ENCODE data around the gene PIK3R2. TPM values are rescaled to one million over a fixed set of nuclear protein-coding genes. Genes with fewer than 3 reads are reported as not detected.
"Not testable (repeated sequence)": the region's sequence is repeated elsewhere in the genome, so short reads cannot be mapped to it uniquely, and the experiment has no call there.

Gene PIK3R2
- total RNA-seq (2014; rRNA removed; shearing (Covaris generic)), result 11.3 and 11.7 TPM in 2 replicates

- peak; percentile 97 for DNase-seq (ENCODE audit: low read depth)
These were observed at the start of gene PIK3R2 for GRCh38 chr19:18152817-18153555. TSS of gene PIK3R2 (plus strand) at chr19:18153163. CDS start at chr19:18155880, 2,717 bp downstream.

GRCh38 chr19:18104793-18105131 is 48.2 kb upstream of the PIK3R2 start:
- no peak for DNase-seq (ENCODE audit: low read depth)

GRCh38 chr19:18105259-18105658 is 47.7 kb upstream of the PIK3R2 start:
- DNase-seq (ENCODE audit: low read depth), result not testable (repeated sequence)

- DNase-seq (ENCODE audit: low read depth), result no peak
These were observed 45.7 kb upstream of the PIK3R2 start for GRCh38 chr19:18107235-18107634.

- DNase-seq (ENCODE audit: low read depth), result no peak
These were observed 44.1 kb upstream of the PIK3R2 start for GRCh38 chr19:18108897-18109296.

- DNase-seq (ENCODE audit: low read depth), result no peak
These were observed 43.6 kb upstream of the PIK3R2 start for GRCh38 chr19:18109341-18109732.

- peak; percentile 37 for DNase-seq (ENCODE audit: low read depth)
These were observed 43.0 kb upstream of the PIK3R2 start for GRCh38 chr19:18109733-18110608.

GRCh38 chr19:18110609-18111232 is 42.2 kb upstream of the PIK3R2 start:
- no peak for DNase-seq (ENCODE audit: low read depth)

GRCh38 chr19:18112989-18113478 is 39.9 kb upstream of the PIK3R2 start:
- peak; percentile 71 for DNase-seq (ENCODE audit: low read depth)

- no peak for DNase-seq (ENCODE audit: low read depth)
These were observed 39.1 kb upstream of the PIK3R2 start for GRCh38 chr19:18113827-18114226.

GRCh38 chr19:18114483-18114882 is 38.5 kb upstream of the PIK3R2 start:
- no peak for DNase-seq (ENCODE audit: low read depth)

- no peak for DNase-seq (ENCODE audit: low read depth)
These were observed 35.6 kb upstream of the PIK3R2 start for GRCh38 chr19:18117364-18117691.

GRCh38 chr19:18117692-18118378 is 35.1 kb upstream of the PIK3R2 start:
- peak; percentile 63 for DNase-seq (ENCODE audit: low read depth)

- no peak for DNase-seq (ENCODE audit: low read depth)
These were observed 34.4 kb upstream of the PIK3R2 start for GRCh38 chr19:18118420-18119012.

- DNase-seq (ENCODE audit: low read depth), result no peak
These were observed 33.8 kb upstream of the PIK3R2 start for GRCh38 chr19:18119013-18119716.

- DNase-seq (ENCODE audit: low read depth), result no peak
These were observed 33.3 kb upstream of the PIK3R2 start for GRCh38 chr19:18119717-18120105.

GRCh38 chr19:18120127-18120526 is 32.8 kb upstream of the PIK3R2 start:
- DNase-seq (ENCODE audit: low read depth), result no peak

GRCh38 chr19:18121166-18121565 is 31.8 kb upstream of the PIK3R2 start:
- no peak for DNase-seq (ENCODE audit: low read depth)

- DNase-seq (ENCODE audit: low read depth), result no peak
These were observed 30.5 kb upstream of the PIK3R2 start for GRCh38 chr19:18122424-18122823.

GRCh38 chr19:18122860-18123795 is 29.8 kb upstream of the PIK3R2 start:
- no peak for DNase-seq (ENCODE audit: low read depth)
